HL-60 (cell line): ENCODE measurements around the gene SLC2A13.

Experiments used
- GABPA ChIP-seq: IDR thresholded peaks from 2 replicates; pipeline ENCODE4 v1.6.1; 2012; ENCODE audit warnings: low read depth
- POLR2AphosphoS5 ChIP-seq: IDR thresholded peaks from 2 replicates; pipeline ENCODE4 v1.6.1; 2012; ENCODE audit warnings: low read depth
- REST ChIP-seq: IDR thresholded peaks from 2 replicates; pipeline ENCODE4 v1.6.1; 2012; ENCODE audit warnings: low read depth; ENCODE audit not compliant: insufficient replicate concordance
- SPI1 ChIP-seq: IDR thresholded peaks from 2 replicates; pipeline ENCODE4 v1.6.1; 2012; ENCODE audit warnings: low read depth, mild to moderate bottlenecking, borderline replicate concordance
- TF ChIP-seq, protein P1 (sequence below): IDR thresholded peaks from one replicate; pipeline ENCODE4 v1.5.1; 2011; ENCODE audit warnings: low read length, control low read depth, inconsistent platforms; ENCODE audit not compliant: insufficient read depth

DNA sequence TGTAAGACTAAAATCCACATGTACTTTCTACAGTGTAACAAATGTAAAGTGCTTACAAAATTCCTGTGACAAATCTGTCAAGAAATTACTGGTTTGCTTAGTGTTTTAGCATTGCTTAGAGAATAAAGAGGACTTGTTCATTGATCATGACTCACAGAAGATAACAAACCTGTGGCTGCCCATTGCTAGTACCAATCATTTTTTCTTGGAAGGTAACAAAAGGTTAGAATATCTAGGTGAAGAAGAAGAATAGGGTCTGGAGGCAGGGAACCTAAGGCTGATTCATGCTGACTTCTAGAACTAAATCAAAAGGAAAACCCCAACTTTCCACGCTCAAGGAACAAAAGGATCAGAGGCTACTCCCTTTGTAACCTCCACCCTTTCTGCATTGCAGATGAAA, 253.5 kb downstream of the SLC2A13 start:
- TF ChIP-seq, protein P1, sequence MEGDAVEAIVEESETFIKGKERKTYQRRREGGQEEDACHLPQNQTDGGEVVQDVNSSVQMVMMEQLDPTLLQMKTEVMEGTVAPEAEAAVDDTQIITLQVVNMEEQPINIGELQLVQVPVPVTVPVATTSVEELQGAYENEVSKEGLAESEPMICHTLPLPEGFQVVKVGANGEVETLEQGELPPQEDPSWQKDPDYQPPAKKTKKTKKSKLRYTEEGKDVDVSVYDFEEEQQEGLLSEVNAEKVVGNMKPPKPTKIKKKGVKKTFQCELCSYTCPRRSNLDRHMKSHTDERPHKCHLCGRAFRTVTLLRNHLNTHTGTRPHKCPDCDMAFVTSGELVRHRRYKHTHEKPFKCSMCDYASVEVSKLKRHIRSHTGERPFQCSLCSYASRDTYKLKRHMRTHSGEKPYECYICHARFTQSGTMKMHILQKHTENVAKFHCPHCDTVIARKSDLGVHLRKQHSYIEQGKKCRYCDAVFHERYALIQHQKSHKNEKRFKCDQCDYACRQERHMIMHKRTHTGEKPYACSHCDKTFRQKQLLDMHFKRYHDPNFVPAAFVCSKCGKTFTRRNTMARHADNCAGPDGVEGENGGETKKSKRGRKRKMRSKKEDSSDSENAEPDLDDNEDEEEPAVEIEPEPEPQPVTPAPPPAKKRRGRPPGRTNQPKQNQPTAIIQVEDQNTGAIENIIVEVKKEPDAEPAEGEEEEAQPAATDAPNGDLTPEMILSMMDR: no peak
- TF ChIP-seq REST (no peak), POLR2AphosphoS5 (no peak), SPI1 (no peak), GABPA (no peak)
